Body of pancreas (tissue), 4 donors: ENCODE results near the gene ITGA4.

Experiments
- POLR2A ChIP-seq, 3 donors: fragments of 450-650 bp; IDR thresholded peaks; one replicate each; pipeline ENCODE4 v1.6.1; 2016; ENCODE audit warnings: antibody characterized with exemption in 3 of 3, mild to moderate bottlenecking in 2 of 3
- TF ChIP-seq, protein P1 (sequence below), 7 experiments: fragments of 450-650 bp in 4 of 7; fragments of 200-600 bp in 3 of 7; sonication (generic) in 3 of 7; IDR thresholded peaks; one replicate each; pipeline ENCODE4 v1.5.1; 2016 to 2019; ENCODE audit warnings: antibody characterized with exemption in 7 of 7

DNA sequence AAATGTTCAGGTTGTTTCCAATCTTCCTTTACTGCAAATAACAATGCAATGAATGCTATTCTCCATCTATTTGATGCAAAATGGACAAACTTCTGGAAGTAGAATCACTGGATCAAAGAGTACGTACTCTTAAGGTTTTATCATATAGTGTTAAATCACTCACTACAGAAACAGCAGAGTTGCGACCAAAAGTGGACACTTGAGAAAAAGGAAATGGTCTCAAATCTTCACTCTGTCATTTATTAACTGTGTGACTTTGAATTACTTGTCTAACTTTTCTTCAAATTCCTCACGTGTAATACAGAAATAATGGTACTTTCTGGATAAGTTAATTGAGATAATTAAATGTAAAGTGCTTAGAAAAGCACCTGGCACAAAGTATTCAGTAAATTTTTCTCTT, 121.6 kb downstream of the ITGA4 start:
- TF ChIP-seq, protein P1, sequence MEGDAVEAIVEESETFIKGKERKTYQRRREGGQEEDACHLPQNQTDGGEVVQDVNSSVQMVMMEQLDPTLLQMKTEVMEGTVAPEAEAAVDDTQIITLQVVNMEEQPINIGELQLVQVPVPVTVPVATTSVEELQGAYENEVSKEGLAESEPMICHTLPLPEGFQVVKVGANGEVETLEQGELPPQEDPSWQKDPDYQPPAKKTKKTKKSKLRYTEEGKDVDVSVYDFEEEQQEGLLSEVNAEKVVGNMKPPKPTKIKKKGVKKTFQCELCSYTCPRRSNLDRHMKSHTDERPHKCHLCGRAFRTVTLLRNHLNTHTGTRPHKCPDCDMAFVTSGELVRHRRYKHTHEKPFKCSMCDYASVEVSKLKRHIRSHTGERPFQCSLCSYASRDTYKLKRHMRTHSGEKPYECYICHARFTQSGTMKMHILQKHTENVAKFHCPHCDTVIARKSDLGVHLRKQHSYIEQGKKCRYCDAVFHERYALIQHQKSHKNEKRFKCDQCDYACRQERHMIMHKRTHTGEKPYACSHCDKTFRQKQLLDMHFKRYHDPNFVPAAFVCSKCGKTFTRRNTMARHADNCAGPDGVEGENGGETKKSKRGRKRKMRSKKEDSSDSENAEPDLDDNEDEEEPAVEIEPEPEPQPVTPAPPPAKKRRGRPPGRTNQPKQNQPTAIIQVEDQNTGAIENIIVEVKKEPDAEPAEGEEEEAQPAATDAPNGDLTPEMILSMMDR (IDR thresholded peaks at IDR 0.05): no peak
- TF ChIP-seq POLR2A (IDR thresholded peaks at IDR 0.05): no peak
